GM23338 (cell line): Measurements from ENCODE around the gene APOBR.

Source experiments
- CREB1 ChIP-seq: fragments of 250-450 bp; sonication (Bioruptor Pico); IDR thresholded peaks from 2 replicates; pipeline ENCODE4 v1.5.0; 2020; ENCODE audit warnings: low read depth, mild to moderate bottlenecking, moderate library complexity
- EZH2 ChIP-seq: fragments of 200-600 bp; sonication (generic); IDR thresholded peaks from one replicate; pipeline ENCODE4 v1.8.0; 2017; ENCODE audit warnings: antibody characterized with exemption, mild to moderate bottlenecking, low read depth; ENCODE audit not compliant: unreplicated experiment
- TF ChIP-seq, protein P1 (sequence below), 2 experiments: fragments of 200-600 bp in 1 of 2; sonication (generic) in 1 of 2; conservative IDR thresholded peaks; 2 replicates each; pipeline versions ENCODE4 v1.5.1 to v1.6.1; 2016 to 2017; ENCODE audit warnings: antibody characterized with exemption in 2 of 2, low read depth in 2 of 2, mild to moderate bottlenecking in 2 of 2, moderate library complexity in 1 of 2

DNA sequence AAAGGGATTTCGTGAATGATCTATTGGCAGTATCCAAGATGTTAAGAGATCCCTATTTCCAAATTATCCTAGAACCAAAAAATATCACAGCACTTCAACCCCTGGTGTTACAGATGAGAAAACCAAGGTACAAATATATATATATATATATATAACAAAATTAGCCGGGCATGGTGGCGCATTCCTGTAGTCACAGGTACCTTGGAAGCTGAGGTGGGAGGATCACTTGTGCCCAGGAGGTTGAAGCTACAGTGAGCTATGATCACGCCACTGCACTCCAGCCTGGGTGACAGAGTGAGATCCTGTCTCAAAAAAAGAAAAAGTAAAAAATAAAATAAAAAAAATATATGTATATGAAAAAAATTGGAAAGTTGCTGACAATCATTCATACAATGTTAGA lies 1.9 kb upstream of the APOBR start:
- TF ChIP-seq, protein P1, sequence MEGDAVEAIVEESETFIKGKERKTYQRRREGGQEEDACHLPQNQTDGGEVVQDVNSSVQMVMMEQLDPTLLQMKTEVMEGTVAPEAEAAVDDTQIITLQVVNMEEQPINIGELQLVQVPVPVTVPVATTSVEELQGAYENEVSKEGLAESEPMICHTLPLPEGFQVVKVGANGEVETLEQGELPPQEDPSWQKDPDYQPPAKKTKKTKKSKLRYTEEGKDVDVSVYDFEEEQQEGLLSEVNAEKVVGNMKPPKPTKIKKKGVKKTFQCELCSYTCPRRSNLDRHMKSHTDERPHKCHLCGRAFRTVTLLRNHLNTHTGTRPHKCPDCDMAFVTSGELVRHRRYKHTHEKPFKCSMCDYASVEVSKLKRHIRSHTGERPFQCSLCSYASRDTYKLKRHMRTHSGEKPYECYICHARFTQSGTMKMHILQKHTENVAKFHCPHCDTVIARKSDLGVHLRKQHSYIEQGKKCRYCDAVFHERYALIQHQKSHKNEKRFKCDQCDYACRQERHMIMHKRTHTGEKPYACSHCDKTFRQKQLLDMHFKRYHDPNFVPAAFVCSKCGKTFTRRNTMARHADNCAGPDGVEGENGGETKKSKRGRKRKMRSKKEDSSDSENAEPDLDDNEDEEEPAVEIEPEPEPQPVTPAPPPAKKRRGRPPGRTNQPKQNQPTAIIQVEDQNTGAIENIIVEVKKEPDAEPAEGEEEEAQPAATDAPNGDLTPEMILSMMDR (conservative IDR thresholded peaks at IDR 0.05; ENCODE audit: low read depth in 2 of 2), result no peak
- TF ChIP-seq EZH2 (no peak), CREB1 (CRISPR knock-in tag) (no peak)
